ENCODE results near the gene RAX2. TPM values are rescaled to one million over a fixed set of nuclear protein-coding genes. Genes with fewer than 3 reads are reported as not detected.

Gene RAX2
- total and polyA plus RNA-seq, 2 of the 13 experiments (the other 11 are each of a cell fraction or from before 2014, with no cell fraction given) = not detected

- TF ChIP-seq DPF2 (CRISPR knock-in tag; IDR thresholded peaks at IDR 0.05; ENCODE audit: borderline replicate concordance, low read depth) = no peak
- peak; percentile 85 for TF ChIP-seq ZNF629 (CRISPR knock-in tag; conservative IDR thresholded peaks at IDR 0.05)
These were observed 46.3 kb downstream of the RAX2 start (continued) for GRCh38 chr19:3725640-3726310.

- H3K27ac ChIP-seq (ENCODE audit: extremely low read length, insufficient read depth, low read length) = no peak overlapping the region
- no TSS peak for BruUV-seq (replicated peaks)
- in situ Hi-C loops (cut with HindIII; ENCODE audit: extremely low pct_ligation_motif_present, low pct_unique_long_range_greater_than_20kb) (no loop called here), intact Hi-C loops (cut with micrococcal nuclease; ENCODE audit: unreplicated experiment) (no loop called here)
- WGBS (ENCODE audit: low lambda C conversion rate) = 73% methylated on average over 3 of the region's 3 CpGs
- no peak overlapping the region for H2AFZ ChIP-seq (ENCODE audit: low read length)
- H3K4me2 ChIP-seq (ENCODE audit: low read depth, low read length) = no peak overlapping the region
- H3K79me2 ChIP-seq (ENCODE audit: insufficient read depth, low read length) = no peaks in the 10 kb centered on the region
- H3K4me3 ChIP-seq (replicated peaks in 1 of 3; ENCODE audit: insufficient read depth in 1 of 3, low read depth in 2 of 3, low read length in 3 of 3) = no peak overlapping the region
- ATAC-seq (no peak), DNase-seq (ENCODE audit: low spot score) (no peak), FAIRE-seq (no peak)
- no peaks in the 10 kb centered on the region; a peak in 1 of 5 replicates for H3K27me3 ChIP-seq (ENCODE audit: control insufficient read depth in 1 of 2, insufficient read depth in 2 of 2, low read length in 2 of 2)
- H3K36me3 ChIP-seq (replicated peaks in 1 of 2; ENCODE audit: control insufficient read depth in 1 of 2, insufficient read depth in 2 of 2, low read length in 2 of 2) = no peaks in the 10 kb centered on the region
- peaks cover 18% of the 10 kb centered on the region for H3K4me1 ChIP-seq (ENCODE audit: insufficient read depth, low read length)
- no peaks in the 10 kb centered on the region for H4K20me1 ChIP-seq (ENCODE audit: insufficient read depth, low read length)
- ChIA-PET CTCF (ENCODE audit: low intra/inter-chr PET ratio, low total read pairs) (no interaction called here), POLR2A (no interaction called here)
- TF ChIP-seq ZNF768 (CRISPR knock-in tag; IDR thresholded peaks at IDR 0.05) = peak; percentile 42; the same call in 1 of the 2 replicates
- 0 out of 2 replicates have a peak, but pooled peaks have one; percentile 21 for TF ChIP-seq ZNF770 (CRISPR knock-in tag; IDR thresholded peaks at IDR 0.05)
- no peak for TF ChIP-seq TEAD2 (CRISPR knock-in tag; IDR thresholded peaks at IDR 0.05)
- H3K9me3 ChIP-seq (ENCODE audit: low read length) = no peaks in the 10 kb centered on the region
- H3K9ac ChIP-seq (ENCODE audit: insufficient read depth, low read depth, low read length) = no peak overlapping the region
These were observed 46.9 kb downstream of the RAX2 start for GRCh38 chr19:3725121-3725520.
